K562 (cell line): ENCODE results near the gene NTM. TPM values are rescaled to one million over a fixed set of nuclear protein-coding genes. Genes with fewer than 3 reads are reported as not detected.
A peak's percentile ranks its signal among the peaks of the same experiment; 100 is the strongest.

ENCODE experiments used
- ATAC-seq: fragments of 200-7000 bp; cut with Tn5 transposase; 3 replicates; pipeline ENCODE4 v1.9.1; 2020; ENCODE audit warnings: moderate library complexity
- BruUV-seq: library from RNA; stranded (reverse); fragments of 400-500 nt; replicated peaks from 2 replicates; lab custom pipeline; 2021; lab: Mats Ljungman, UMichigan
- CTCF ChIA-PET: fragments of 300-600 bp; formaldehyde crosslinking; extraction: SDS; loops from one replicate; lab custom pipeline; 2021; ENCODE audit warnings: low intra/inter-chr PET ratio; lab: Yijun Ruan, JAX
- POLR2A ChIA-PET: fragments of 300-600, 350-650 bp; sonication (Branson Sonifier 250); formaldehyde crosslinking; extraction: SDS; loops from one replicate; lab custom pipeline; 2021; ENCODE audit warnings: antibody characterized with exemption, inconsistent platforms; lab: Yijun Ruan, JAX
- DNase-seq, 4 experiments: peaks; one replicate each; pipeline versions ENCODE4 v3.0.0 to v3.0.0-alpha.2; 2011 to 2018; ENCODE audit warnings: low spot score in 3 of 4, mixed read lengths in 3 of 4; ENCODE audit errors: extremely low read depth in 1 of 4
- FAIRE-seq: peaks from 2 replicates; lab custom pipeline; 2011; peaks lifted over from hg19 to GRCh38; lab: Jason Lieb, UNC
- H2AFZ ChIP-seq: 2 replicates; pipeline ENCODE4 v1.6.0; 2011; ENCODE audit warnings: low read depth, low read length, control low read depth, inconsistent platforms
- H3K27ac ChIP-seq: fragments of 200-600 bp; 3 replicates; pipeline ENCODE4 v1.8.0; 2011; ENCODE audit warnings: low read depth, mild to moderate bottlenecking, control low read depth, inconsistent platforms, low read length, moderate library complexity, mixed read lengths; ENCODE audit errors: extremely low read depth
- H3K27me3 ChIP-seq, 2 experiments: fragments of 300-600 bp in 1 of 2; 2 replicates in 1 of 2; 3 replicates in 1 of 2; pipeline versions ENCODE4 v1.6.0 to v1.8.0; 2011; ENCODE audit warnings: inconsistent platforms in 2 of 2, low read length in 2 of 2, mild to moderate bottlenecking in 1 of 2, mixed read lengths in 1 of 2, moderate library complexity in 1 of 2; ENCODE audit not compliant: control insufficient read depth in 2 of 2, insufficient read depth in 2 of 2
- H3K36me3 ChIP-seq: fragments of 300-600 bp; 3 replicates; pipeline ENCODE4 v1.8.0; 2011; ENCODE audit warnings: mild to moderate bottlenecking, low read length, inconsistent platforms; ENCODE audit not compliant: control insufficient read depth, insufficient read depth
- H3K4me1 ChIP-seq, 2 experiments: fragments of 200-600 bp in 1 of 2; replicated peaks in 1 of 2; 2 replicates in 1 of 2; 3 replicates in 1 of 2; pipeline versions ENCODE4 v1.5.1 to v1.8.0; 2011; ENCODE audit warnings: inconsistent platforms in 2 of 2, low read length in 2 of 2, mild to moderate bottlenecking in 1 of 2, mixed read lengths in 1 of 2, moderate library complexity in 1 of 2; ENCODE audit not compliant: control insufficient read depth in 2 of 2, insufficient read depth in 2 of 2
- H3K4me2 ChIP-seq: 2 replicates; pipeline ENCODE4 v1.6.1; 2011; ENCODE audit warnings: low read length, control low read depth, inconsistent platforms, mixed read lengths; ENCODE audit not compliant: insufficient read depth
- H3K4me3 ChIP-seq: fragments of 200-600 bp; sonication (generic), shearing (Covaris generic); 2 replicates; pipeline ENCODE4 v1.5.1; 2016; ENCODE audit warnings: control low read depth, inconsistent platforms
- H3K79me2 ChIP-seq: fragments of 200-600 bp; 3 replicates; pipeline ENCODE4 v1.8.0; 2011; ENCODE audit warnings: low read length, inconsistent platforms; ENCODE audit not compliant: control insufficient read depth, insufficient read depth
- H3K9ac ChIP-seq, 2 experiments: 2 replicates each; pipeline versions ENCODE4 v1.6.0 to v1.6.1; 2011; ENCODE audit warnings: low read depth in 2 of 2, low read length in 2 of 2, control low read depth in 1 of 2, inconsistent platforms in 1 of 2, mild to moderate bottlenecking in 1 of 2, mixed read lengths in 1 of 2; ENCODE audit not compliant: insufficient read depth in 1 of 2
- H3K9me1 ChIP-seq: one replicate; pipeline ENCODE4 v1.6.0; 2011; ENCODE audit warnings: inconsistent platforms, mild to moderate bottlenecking, low read length, moderate library complexity; ENCODE audit not compliant: control insufficient read depth, insufficient read depth
- H3K9me3 ChIP-seq: replicated peaks from 2 replicates; pipeline ENCODE4 v1.5.1; 2011; ENCODE audit warnings: low read depth, low read length, inconsistent platforms; ENCODE audit not compliant: control insufficient read depth, insufficient read depth
- H4K20me1 ChIP-seq: replicated peaks from 2 replicates; pipeline ENCODE4 v1.6.1; 2011; ENCODE audit warnings: low read length, inconsistent platforms, mixed read lengths; ENCODE audit not compliant: control insufficient read depth, insufficient read depth
- CREB1 ChIP-seq, 2 experiments: sonication (generic) in 1 of 2; formaldehyde crosslinking in 1 of 2; IDR thresholded peaks; 2 replicates each; pipeline versions ENCODE4 v1.6.1 to v1.8.0; 2012 to 2022; ENCODE audit warnings: inconsistent platforms in 1 of 2, mild to moderate bottlenecking in 1 of 2, missing genetic modification reagents in 1 of 2, moderate library complexity in 1 of 2
- EHMT2 ChIP-seq: fragments of 450-650 bp; IDR thresholded peaks from 2 replicates; pipeline ENCODE4 v1.6.1; 2018; ENCODE audit warnings: antibody characterized with exemption
- MCM2 ChIP-seq: fragments of 450-650 bp; IDR thresholded peaks from 2 replicates; pipeline ENCODE4 v1.6.1; 2017; ENCODE audit warnings: low read depth, mild to moderate bottlenecking
- POLR2H ChIP-seq: IDR thresholded peaks from 2 replicates; pipeline ENCODE4 v1.6.1; 2016; ENCODE audit warnings: missing genetic modification characterization, low read depth, mild to moderate bottlenecking, control low read depth, missing compliant biosample characterization, moderate library complexity
- POU5F1 ChIP-seq: fragments of 150-350 bp; IDR thresholded peaks from 2 replicates; pipeline ENCODE4 v1.6.1; 2014; ENCODE audit warnings: borderline replicate concordance, low read length, low read depth, mild to moderate bottlenecking; ENCODE audit not compliant: partially characterized antibody
- STAT5A ChIP-seq: IDR thresholded peaks from 2 replicates; pipeline ENCODE4 v1.6.1; 2012; ENCODE audit warnings: low read length, inconsistent platforms, borderline replicate concordance
- ZBTB8A ChIP-seq: fragments of 450-650 bp; IDR thresholded peaks from 2 replicates; pipeline ENCODE4 v1.6.1; 2018; ENCODE audit warnings: mild to moderate bottlenecking, moderate library complexity; ENCODE audit not compliant: partially characterized antibody
- ZNF12 ChIP-seq: sonication (generic); formaldehyde crosslinking; IDR thresholded peaks from 2 replicates; pipeline ENCODE4 v1.4.0; 2020; ENCODE audit warnings: mild to moderate bottlenecking, missing genetic modification reagents
- ZNF140 ChIP-seq: fragments of 250-450 bp; sonication (Bioruptor Pico); IDR thresholded peaks from 2 replicates; pipeline ENCODE4 v1.8.0; 2021; ENCODE audit warnings: moderate library complexity, mild to moderate bottlenecking, inconsistent platforms
- WGBS: fragments of 100-300 bp; shearing (Covaris generic); methylation state at CpG from one replicate; pipeline ENCODE4 v1.1.6; 2016; ENCODE audit warnings: low coverage, mixed read lengths; ENCODE audit not compliant: insufficient coverage; ENCODE audit errors: missing lambda C conversion rate; 5-methylcytosine and 5-hydroxymethylcytosine counted together
- in situ Hi-C: fragments of 300-500 bp; cut with MboI; formaldehyde crosslinking; loops from 4 replicates; pipeline ENCODE4 v1.15.0; 2018; ENCODE audit warnings: inconsistent platforms, mixed read lengths
- intact Hi-C: fragments of 100-400 bp; cut with micrococcal nuclease; formaldehyde crosslinking; loops from 2 replicates; pipeline ENCODE4 v1.14.2; 2022
- polyA plus RNA-seq, 8 experiments: library from polyadenylated mRNA; depleted of rRNA in 4 of 8; stranded (reverse) in 5 of 8; unstranded in 3 of 8; fragments of >200 nt; fragmentation: Nextera tagmentation in 2 of 8; fragmentation: Illumina TruSeq in 1 of 8; extraction: Ambion mirVana in 2 of 8; extraction: Trizol in 1 of 8; gene quantifications; 2 replicates each; pipeline versions ENCODE4 v1.2.1 to v1.2.3, GENCODE V29; 2011 to 2014; ENCODE audit warnings: inconsistent platforms in 1 of 8, missing spikeins in 1 of 8
- total RNA-seq, 7 experiments: library from RNA; depleted of rRNA in 6 of 7; stranded (reverse); fragments of >200 nt in 6 of 7; fragmentation: Illumina TruSeq in 2 of 7; extraction: Trizol in 2 of 7; gene quantifications; 2 replicates each; pipeline versions ENCODE4 v1.2.1 to v1.2.3, GENCODE V29; 2011 to 2021; ENCODE audit warnings: low replicate concordance in 1 of 7
- TF ChIP-seq, protein P1 (sequence below): fragments of 250-450 bp; sonication (Bioruptor Pico); IDR thresholded peaks from 2 replicates; pipeline ENCODE4 v1.8.0; 2022; ENCODE audit warnings: inconsistent platforms
- TF ChIP-seq, protein P2 (sequence below): fragments of 250-450 bp; sonication (Bioruptor Pico); IDR thresholded peaks from 2 replicates; pipeline ENCODE4 v1.6.1; 2021; ENCODE audit warnings: mild to moderate bottlenecking
- TF ChIP-seq, protein P3 (sequence below), 2 experiments: fragments of 150-350 bp in 1 of 2; IDR thresholded peaks; 2 replicates each; pipeline ENCODE4 v1.6.1; 2012 to 2016; ENCODE audit warnings: low read depth in 2 of 2, low read length in 2 of 2, mild to moderate bottlenecking in 1 of 2, moderate library complexity in 1 of 2

NTM gene
- total and polyA plus RNA-seq, 9 of the 15 experiments (the other 6 are each of a cell fraction or from before 2014, with no cell fraction given): not detected

DNA sequence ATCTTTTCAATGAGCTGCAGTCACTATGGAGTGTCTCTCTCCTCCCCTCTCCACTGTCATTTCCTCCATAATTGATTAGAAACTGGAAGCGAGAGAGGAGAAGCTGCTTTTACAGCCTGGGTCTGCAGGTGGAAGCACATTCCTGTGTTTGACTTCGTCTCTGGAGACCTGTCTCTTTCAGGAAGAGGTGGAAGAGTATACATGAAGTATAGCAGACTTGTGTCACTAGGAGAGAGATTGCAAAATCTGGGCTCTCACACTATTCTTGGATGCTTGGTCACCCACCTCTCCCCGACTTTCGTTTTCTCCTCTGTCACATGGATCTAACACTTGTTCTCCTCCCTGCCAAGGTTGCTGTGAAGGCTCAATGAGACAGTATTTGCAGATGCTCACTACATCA, 323.3 kb downstream of the NTM start (continued):
- TF ChIP-seq, protein P1, sequence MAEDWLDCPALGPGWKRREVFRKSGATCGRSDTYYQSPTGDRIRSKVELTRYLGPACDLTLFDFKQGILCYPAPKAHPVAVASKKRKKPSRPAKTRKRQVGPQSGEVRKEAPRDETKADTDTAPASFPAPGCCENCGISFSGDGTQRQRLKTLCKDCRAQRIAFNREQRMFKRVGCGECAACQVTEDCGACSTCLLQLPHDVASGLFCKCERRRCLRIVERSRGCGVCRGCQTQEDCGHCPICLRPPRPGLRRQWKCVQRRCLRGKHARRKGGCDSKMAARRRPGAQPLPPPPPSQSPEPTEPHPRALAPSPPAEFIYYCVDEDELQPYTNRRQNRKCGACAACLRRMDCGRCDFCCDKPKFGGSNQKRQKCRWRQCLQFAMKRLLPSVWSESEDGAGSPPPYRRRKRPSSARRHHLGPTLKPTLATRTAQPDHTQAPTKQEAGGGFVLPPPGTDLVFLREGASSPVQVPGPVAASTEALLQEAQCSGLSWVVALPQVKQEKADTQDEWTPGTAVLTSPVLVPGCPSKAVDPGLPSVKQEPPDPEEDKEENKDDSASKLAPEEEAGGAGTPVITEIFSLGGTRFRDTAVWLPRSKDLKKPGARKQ (CRISPR knock-in tag): no peak

DNA sequence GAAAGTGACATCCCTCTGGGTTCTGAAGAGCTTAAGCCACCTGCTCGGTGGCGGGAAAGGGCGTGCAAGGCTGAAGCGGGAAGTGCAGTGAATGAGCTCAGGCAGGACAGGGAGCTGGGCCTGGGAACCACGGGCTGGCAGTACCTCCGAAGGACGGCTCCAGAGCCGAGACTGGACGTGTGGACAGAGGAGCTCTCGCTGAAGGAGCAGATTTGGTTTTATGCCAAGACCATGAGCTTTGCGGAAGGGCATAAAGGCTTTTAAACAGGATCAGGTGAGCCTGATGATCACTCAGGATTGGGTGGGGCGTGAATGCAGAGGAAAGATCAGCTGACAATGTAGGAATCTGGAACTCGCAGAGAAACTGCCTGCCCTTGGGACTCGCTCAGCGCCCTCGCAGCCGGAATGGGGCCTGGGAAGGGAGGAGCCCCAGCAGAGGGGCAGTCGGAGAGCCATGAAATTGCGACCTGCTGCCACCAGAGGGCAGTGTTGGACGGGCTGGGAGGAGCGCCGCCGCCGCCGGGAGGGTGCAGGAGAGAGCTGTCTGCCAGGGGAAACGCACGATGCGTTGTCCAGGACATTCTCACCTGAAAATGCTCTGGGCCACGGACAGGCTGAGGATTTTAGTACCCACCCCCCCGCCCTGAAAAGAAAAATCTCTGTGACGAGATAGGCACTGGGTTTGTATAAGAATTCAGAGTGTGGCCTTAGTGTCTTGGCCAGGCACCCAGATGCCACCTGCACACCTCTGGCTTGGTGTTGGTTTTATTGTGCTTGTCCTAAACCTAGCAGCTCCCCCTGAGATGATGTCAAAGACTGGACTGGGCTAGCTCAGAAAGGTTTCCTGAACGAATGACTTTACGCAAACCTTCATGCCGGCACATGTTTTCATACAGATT, 324.4 kb downstream of the NTM start:
- H3K27me3 ChIP-seq: no peaks in the 10 kb centered on the region
- H3K27ac ChIP-seq: no peak overlapping the region
- no peak overlapping the region for H3K9ac ChIP-seq
- H3K4me3 ChIP-seq: no peak overlapping the region
- H3K9me3 ChIP-seq: no peaks in the 10 kb centered on the region
- in situ Hi-C loops: no loop called here
- CTCF ChIA-PET: no interaction called here
- peak; percentile 94 for ATAC-seq
- peak; percentile 72 to 83 (median 76) for DNase-seq
- FAIRE-seq: no peak
- H3K79me2 ChIP-seq: no peaks in the 10 kb centered on the region
- H3K36me3 ChIP-seq: no peaks in the 10 kb centered on the region
- no peak overlapping the region for H3K4me2 ChIP-seq
- POLR2A ChIA-PET: no interaction called here
- BruUV-seq: no TSS peak
- peaks cover 0 to 9% of the 10 kb centered on the region in 2 experiments; a peak in 1 of 5 replicates for H3K4me1 ChIP-seq
- intact Hi-C loops: loop anchor here (5.0 kb wide), 3 partner anchors 333 to 1373 kb away; no protein-coding TSS in a partner anchor
- H2AFZ ChIP-seq: no peak overlapping the region
- WGBS: 14% methylated on average over 28 of the region's 34 CpGs
- H4K20me1 ChIP-seq: no peaks in the 10 kb centered on the region
- no peaks in the 10 kb centered on the region for H3K9me1 ChIP-seq
- TF ChIP-seq POU5F1 (no peak), CREB1 (IDR thresholded peaks at IDR 0.05) (no peak), CREB1 (CRISPR knock-in tag; IDR thresholded peaks at IDR 0.05) (no peak), MCM2 (no peak), POLR2H (tag) (no peak), ZNF140 (no peak), ZNF12 (no peak), EHMT2 (no peak), STAT5A (no peak), ZBTB8A (no peak)
- TF ChIP-seq, protein P2, sequence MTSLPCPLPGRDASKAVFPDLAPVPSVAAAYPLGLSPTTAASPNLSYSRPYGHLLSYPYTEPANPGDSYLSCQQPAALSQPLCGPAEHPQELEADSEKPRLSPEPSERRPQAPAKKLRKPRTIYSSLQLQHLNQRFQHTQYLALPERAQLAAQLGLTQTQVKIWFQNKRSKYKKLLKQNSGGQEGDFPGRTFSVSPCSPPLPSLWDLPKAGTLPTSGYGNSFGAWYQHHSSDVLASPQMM (CRISPR knock-in tag): no peak
- TF ChIP-seq, protein P3, sequence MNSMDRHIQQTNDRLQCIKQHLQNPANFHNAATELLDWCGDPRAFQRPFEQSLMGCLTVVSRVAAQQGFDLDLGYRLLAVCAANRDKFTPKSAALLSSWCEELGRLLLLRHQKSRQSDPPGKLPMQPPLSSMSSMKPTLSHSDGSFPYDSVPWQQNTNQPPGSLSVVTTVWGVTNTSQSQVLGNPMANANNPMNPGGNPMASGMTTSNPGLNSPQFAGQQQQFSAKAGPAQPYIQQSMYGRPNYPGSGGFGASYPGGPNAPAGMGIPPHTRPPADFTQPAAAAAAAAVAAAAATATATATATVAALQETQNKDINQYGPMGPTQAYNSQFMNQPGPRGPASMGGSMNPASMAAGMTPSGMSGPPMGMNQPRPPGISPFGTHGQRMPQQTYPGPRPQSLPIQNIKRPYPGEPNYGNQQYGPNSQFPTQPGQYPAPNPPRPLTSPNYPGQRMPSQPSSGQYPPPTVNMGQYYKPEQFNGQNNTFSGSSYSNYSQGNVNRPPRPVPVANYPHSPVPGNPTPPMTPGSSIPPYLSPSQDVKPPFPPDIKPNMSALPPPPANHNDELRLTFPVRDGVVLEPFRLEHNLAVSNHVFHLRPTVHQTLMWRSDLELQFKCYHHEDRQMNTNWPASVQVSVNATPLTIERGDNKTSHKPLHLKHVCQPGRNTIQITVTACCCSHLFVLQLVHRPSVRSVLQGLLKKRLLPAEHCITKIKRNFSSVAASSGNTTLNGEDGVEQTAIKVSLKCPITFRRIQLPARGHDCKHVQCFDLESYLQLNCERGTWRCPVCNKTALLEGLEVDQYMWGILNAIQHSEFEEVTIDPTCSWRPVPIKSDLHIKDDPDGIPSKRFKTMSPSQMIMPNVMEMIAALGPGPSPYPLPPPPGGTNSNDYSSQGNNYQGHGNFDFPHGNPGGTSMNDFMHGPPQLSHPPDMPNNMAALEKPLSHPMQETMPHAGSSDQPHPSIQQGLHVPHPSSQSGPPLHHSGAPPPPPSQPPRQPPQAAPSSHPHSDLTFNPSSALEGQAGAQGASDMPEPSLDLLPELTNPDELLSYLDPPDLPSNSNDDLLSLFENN (IDR thresholded peaks at IDR 0.05; ENCODE audit: low read depth in 2 of 2, low read length in 2 of 2): no peak
